Uterus (tissue), 2 donors: ENCODE measurements around the gene GPAT2.
"Not testable (repeated sequence)": the region's sequence is repeated elsewhere in the genome, so short reads cannot be mapped to it uniquely, and the experiment has no call there.

Experiments
- POLR2A ChIP-seq, 2 donors: fragments of 450-650 bp; IDR thresholded peaks; one replicate each; pipeline ENCODE4 v1.6.1; 2016; ENCODE audit warnings: antibody characterized with exemption in 2 of 2, mild to moderate bottlenecking in 1 of 2, moderate library complexity in 1 of 2
- TF ChIP-seq, protein P1 (sequence below), 4 experiments: fragments of 200-600 bp in 2 of 4; fragments of 450-650 bp in 2 of 4; sonication (generic) in 2 of 4; IDR thresholded peaks; one replicate each; pipeline ENCODE4 v1.5.1; 2016 to 2019; ENCODE audit warnings: antibody characterized with exemption in 4 of 4, mild to moderate bottlenecking in 2 of 4, moderate library complexity in 1 of 4

DNA sequence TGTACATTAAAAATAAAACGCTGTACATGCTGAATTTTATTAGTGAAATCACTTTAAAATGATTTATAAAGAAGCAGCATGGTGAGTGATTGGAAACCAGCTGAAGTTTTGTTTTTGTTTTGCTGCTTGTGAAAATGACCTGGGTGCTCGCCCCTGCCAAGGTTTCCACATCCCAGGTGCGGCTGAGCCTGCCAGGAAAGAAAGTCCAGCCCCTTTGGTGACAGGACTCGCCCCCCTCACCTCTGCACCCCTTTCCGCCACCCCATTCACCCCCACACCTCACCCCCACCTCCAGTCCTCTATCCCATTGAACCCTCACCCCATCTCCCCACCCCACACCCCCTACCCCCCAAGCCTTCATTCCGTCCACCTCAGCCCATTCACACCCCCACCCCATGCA lies 43.8 kb downstream of the GPAT2 start:
- TF ChIP-seq POLR2A (IDR thresholded peaks at IDR 0.05): not testable (repeated sequence)
- TF ChIP-seq, protein P1, sequence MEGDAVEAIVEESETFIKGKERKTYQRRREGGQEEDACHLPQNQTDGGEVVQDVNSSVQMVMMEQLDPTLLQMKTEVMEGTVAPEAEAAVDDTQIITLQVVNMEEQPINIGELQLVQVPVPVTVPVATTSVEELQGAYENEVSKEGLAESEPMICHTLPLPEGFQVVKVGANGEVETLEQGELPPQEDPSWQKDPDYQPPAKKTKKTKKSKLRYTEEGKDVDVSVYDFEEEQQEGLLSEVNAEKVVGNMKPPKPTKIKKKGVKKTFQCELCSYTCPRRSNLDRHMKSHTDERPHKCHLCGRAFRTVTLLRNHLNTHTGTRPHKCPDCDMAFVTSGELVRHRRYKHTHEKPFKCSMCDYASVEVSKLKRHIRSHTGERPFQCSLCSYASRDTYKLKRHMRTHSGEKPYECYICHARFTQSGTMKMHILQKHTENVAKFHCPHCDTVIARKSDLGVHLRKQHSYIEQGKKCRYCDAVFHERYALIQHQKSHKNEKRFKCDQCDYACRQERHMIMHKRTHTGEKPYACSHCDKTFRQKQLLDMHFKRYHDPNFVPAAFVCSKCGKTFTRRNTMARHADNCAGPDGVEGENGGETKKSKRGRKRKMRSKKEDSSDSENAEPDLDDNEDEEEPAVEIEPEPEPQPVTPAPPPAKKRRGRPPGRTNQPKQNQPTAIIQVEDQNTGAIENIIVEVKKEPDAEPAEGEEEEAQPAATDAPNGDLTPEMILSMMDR (IDR thresholded peaks at IDR 0.05): not testable (repeated sequence)
